Measurements from ENCODE around the gene KRT35. TPM values are rescaled to one million over a fixed set of nuclear protein-coding genes. Genes with fewer than 3 reads are reported as not detected.

Gene KRT35
- polyA plus RNA-seq, 12 donors = 0.11 TPM; not detected in 11

Other genes with a start within 250 kb of the KRT35 start
- gene KRTAP9-3, start 248.7 kb downstream of the KRT35 start, polyA plus RNA-seq (ENCODE audit: insufficient read length in 12 of 12) = not detected
- not detected for gene KRTAP9-8, start 243.2 kb downstream of the KRT35 start, polyA plus RNA-seq (ENCODE audit: insufficient read length in 12 of 12)
- gene KRTAP9-4, start 231.5 kb downstream of the KRT35 start, polyA plus RNA-seq (ENCODE audit: insufficient read length in 12 of 12) = not detected
- gene KRTAP9-9, start 225.8 kb downstream of the KRT35 start, polyA plus RNA-seq (ENCODE audit: insufficient read length in 12 of 12) = not detected
- under 1 TPM in 7 of 12 donors, not detected in 5; 0.11 to 0.65 (median 0.24) TPM for gene KRTAP9-6, start 215.8 kb downstream of the KRT35 start, polyA plus RNA-seq (ENCODE audit: insufficient read length in 12 of 12)
- not detected for gene KRTAP9-7, start 205.5 kb downstream of the KRT35 start, polyA plus RNA-seq (ENCODE audit: insufficient read length in 12 of 12)
- gene KRTAP29-1, start 178.3 kb downstream of the KRT35 start, polyA plus RNA-seq (ENCODE audit: insufficient read length in 12 of 12) = not detected
- gene KRTAP16-1, start 171.8 kb downstream of the KRT35 start, polyA plus RNA-seq (ENCODE audit: insufficient read length in 12 of 12) = not detected
- not detected for gene KRTAP17-1, start 165.4 kb downstream of the KRT35 start, polyA plus RNA-seq (ENCODE audit: insufficient read length in 12 of 12)
- gene KRT33A, start 130.3 kb downstream of the KRT35 start, polyA plus RNA-seq (ENCODE audit: insufficient read length in 12 of 12) = not detected
- under 1 TPM in 3 of 12 donors, not detected in 9; 0.13 to 0.15 (median 0.14) TPM for gene KRT33B, start 111.3 kb downstream of the KRT35 start, polyA plus RNA-seq (ENCODE audit: insufficient read length in 12 of 12)
- under 1 TPM in 1 of 12 donors, not detected in 11; 0.33 TPM for gene KRT34, start 98.8 kb downstream of the KRT35 start, polyA plus RNA-seq (ENCODE audit: insufficient read length in 12 of 12)
- gene KRT31, start 83.5 kb downstream of the KRT35 start, polyA plus RNA-seq (ENCODE audit: insufficient read length in 12 of 12) = 1 to 10 TPM in 10 of 12 donors, not detected in 2; 3.5 to 6.3 (median 4.4) TPM
- gene KRT37, start 56.6 kb downstream of the KRT35 start, polyA plus RNA-seq (ENCODE audit: insufficient read length in 12 of 12) = under 1 TPM in 1 of 12 donors, not detected in 11; 0.29 TPM
- not detected for gene KRT38, start 40.2 kb downstream of the KRT35 start, polyA plus RNA-seq (ENCODE audit: insufficient read length in 12 of 12)
- gene KRT32, start 13.8 kb downstream of the KRT35 start, polyA plus RNA-seq (ENCODE audit: insufficient read length in 12 of 12) = under 1 TPM in 1 of 12 donors, not detected in 11; 0.55 TPM
- gene KRT36, start 8.8 kb upstream of the KRT35 start, polyA plus RNA-seq (ENCODE audit: insufficient read length in 12 of 12) = under 1 TPM in 1 of 12 donors, not detected in 11; 0.23 TPM
- gene KRT13, start 24.5 kb upstream of the KRT35 start, polyA plus RNA-seq (ENCODE audit: insufficient read length in 12 of 12) = 100 to 1,000 TPM in 3 of 12 donors, 1 to 10 TPM in 2, under 1 TPM in 1, not detected in 6; 0.63 to 746 (median 70.1) TPM
- gene KRT15, start 37.7 kb upstream of the KRT35 start, polyA plus RNA-seq (ENCODE audit: insufficient read length in 12 of 12) = 100 to 1,000 TPM in 1 of 12 donors, 10 to 100 TPM in 2, 1 to 10 TPM in 2, under 1 TPM in 2, not detected in 5; 0.13 to 365 (median 3.4) TPM
- 100 to 1,000 TPM in 1 of 12 donors, 10 to 100 TPM in 3, 1 to 10 TPM in 3, under 1 TPM in 4, not detected in 1; 0.34 to 178 (median 1.4) TPM for gene KRT19, start 47.2 kb upstream of the KRT35 start, polyA plus RNA-seq (ENCODE audit: insufficient read length in 12 of 12)
- gene KRT9, start 90.9 kb upstream of the KRT35 start, polyA plus RNA-seq (ENCODE audit: insufficient read length in 12 of 12) = under 1 TPM in 2 of 12 donors, not detected in 10; 0.17 to 0.44 TPM
- gene KRT14, start 105.7 kb upstream of the KRT35 start, polyA plus RNA-seq (ENCODE audit: insufficient read length in 12 of 12) = 100 to 1,000 TPM in 1 of 12 donors, 10 to 100 TPM in 2, 1 to 10 TPM in 2, under 1 TPM in 3, not detected in 4; 0.18 to 229 (median 2.1) TPM
- gene KRT16, start 131.6 kb upstream of the KRT35 start, polyA plus RNA-seq (ENCODE audit: insufficient read length in 12 of 12) = 1 to 10 TPM in 2 of 12 donors, under 1 TPM in 1, not detected in 9; 0.90 to 3.9 (median 1.5) TPM
- 1,000 to 10,000 TPM in 1 of 12 donors, 100 to 1,000 TPM in 2, 1 to 10 TPM in 2, under 1 TPM in 5, not detected in 2; 0.33 to 1,262 (median 2.2) TPM for gene KRT17, start 143.4 kb upstream of the KRT35 start, polyA plus RNA-seq (ENCODE audit: insufficient read length in 12 of 12)
- 100 to 1,000 TPM in 11 of 12 donors, not detected in 1; 538 to 938 (median 792) TPM for gene EIF1, start 207.7 kb upstream of the KRT35 start, polyA plus RNA-seq (ENCODE audit: insufficient read length in 12 of 12)
- gene GAST, start 231.2 kb upstream of the KRT35 start, polyA plus RNA-seq (ENCODE audit: insufficient read length in 12 of 12) = not detected